HG03558 (cell line): ENCODE results near the gene C3AR1.
A peak's percentile ranks its signal among the peaks of the same experiment; 100 is the strongest.
"Not testable (repeated sequence)": the region's sequence is repeated elsewhere in the genome, so short reads cannot be mapped to it uniquely, and the experiment has no call there.

ENCODE experiments used
- ATAC-seq: cut with Tn5 transposase; IDR thresholded peaks from one replicate; pipeline ENCODE4 v1.9.1; 2021; ENCODE audit warnings: moderate number of reproducible peaks; ENCODE audit not compliant: unreplicated experiment; ENCODE audit errors: extremely low read depth

Gene C3AR1

DNA sequence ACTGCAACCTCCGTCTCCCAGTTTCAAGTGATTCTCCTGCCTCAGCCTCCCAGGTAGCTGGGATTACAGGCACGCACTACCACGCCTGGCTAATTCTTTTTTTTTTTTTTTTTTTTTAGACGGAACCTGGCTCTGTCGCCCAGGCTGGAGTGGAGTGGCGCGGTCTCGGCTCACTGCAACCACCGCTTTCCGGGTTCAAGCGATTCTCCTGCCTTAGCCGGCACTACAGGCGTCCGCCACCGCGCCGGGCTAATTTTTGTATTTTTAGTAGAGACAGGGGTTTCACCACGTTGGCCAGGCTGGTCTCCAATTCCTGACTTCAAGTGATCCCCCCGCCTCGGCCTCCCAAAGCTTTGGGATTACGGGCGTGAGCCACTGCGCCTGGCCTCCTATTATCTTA is 35.1 kb downstream of the C3AR1 start:
- ATAC-seq = not testable (repeated sequence)

DNA sequence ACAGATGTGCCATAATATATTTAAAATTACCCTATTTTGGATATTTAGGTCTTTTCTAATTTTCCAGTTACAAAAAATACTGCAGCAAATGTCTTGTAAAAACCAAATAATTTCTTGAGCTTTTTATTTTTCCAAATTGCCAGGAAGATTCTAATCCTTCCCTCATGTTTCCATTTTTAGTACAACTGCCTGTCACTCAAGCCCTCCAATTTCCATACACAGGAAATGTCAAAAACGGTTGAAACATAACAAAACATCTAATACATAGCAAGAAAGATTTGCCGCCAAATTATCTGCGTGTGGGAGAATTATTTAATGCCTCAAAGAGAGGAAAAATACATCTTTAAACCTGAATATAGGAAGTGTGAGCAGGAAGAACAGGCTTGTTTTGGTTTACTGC is 36.0 kb downstream of the C3AR1 start:
- ATAC-seq = no peak

DNA sequence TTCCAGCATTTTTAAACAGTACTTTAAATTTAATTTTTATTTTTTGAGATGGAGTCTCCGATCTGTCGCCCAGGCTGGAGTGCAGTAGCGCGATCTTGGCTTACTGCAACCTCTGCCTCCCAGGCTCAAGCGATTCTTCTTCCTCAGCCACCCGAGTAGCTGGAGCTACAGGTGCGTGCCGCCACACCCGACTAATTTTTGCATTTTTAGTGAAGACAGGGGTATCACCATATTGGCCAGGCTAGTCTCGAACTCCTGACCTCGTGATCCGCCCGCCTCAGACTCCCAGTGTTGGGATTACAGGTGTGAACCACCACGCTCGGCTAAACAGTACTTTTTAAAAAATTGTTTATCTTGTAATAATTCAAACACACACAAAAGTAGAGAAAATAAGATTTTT is 37.9 kb downstream of the C3AR1 start:
- ATAC-seq = no peak

DNA sequence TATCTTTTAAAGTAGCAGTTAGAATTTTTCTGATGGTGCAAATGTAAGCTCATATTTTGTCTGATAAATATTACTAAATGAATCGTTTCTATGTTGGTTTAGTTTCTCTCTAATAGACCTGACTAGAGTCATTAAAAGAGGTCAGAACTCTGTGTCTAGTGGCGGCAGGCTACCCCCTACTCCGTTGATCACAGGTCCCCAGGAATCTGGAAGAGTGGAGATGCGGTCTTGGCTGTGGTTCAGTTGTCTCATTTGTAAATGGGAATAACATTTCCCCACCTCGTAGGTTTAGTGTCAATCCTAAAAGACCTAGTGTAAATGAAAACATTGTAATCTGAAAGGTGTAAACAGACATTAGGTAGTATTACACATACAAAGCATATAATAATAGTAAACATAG is 38.3 kb downstream of the C3AR1 start:
- no peak for ATAC-seq

DNA sequence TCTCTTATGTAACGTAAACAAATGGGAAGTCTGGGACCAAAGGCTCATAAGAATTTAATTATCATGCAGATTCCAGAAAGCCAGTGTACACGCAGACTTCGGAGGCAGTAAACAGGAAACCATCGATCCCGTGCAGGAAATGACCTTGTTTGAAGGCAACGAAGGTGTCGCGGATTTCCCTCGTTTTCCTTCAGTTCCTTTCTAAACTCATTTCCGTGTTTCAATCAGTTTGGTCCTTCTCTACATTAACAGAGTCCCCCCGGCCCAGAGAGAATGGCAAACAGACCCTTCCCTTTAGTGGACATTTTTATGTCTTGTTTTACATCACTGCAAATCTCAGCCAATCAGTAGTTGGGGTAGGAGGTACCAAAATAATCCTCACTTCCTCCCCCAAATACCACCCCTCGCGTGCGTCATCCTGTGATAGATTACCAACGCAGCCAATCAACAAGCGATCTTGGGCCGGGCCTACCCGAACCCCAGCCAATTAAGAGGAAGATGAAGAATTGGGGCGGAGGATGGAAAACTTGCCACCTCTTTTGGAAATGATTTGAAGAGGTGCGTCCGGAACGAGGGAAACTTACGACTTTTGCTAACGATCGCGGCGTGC is 39.8 kb downstream of the C3AR1 start:
- peak; percentile 90 for ATAC-seq

DNA sequence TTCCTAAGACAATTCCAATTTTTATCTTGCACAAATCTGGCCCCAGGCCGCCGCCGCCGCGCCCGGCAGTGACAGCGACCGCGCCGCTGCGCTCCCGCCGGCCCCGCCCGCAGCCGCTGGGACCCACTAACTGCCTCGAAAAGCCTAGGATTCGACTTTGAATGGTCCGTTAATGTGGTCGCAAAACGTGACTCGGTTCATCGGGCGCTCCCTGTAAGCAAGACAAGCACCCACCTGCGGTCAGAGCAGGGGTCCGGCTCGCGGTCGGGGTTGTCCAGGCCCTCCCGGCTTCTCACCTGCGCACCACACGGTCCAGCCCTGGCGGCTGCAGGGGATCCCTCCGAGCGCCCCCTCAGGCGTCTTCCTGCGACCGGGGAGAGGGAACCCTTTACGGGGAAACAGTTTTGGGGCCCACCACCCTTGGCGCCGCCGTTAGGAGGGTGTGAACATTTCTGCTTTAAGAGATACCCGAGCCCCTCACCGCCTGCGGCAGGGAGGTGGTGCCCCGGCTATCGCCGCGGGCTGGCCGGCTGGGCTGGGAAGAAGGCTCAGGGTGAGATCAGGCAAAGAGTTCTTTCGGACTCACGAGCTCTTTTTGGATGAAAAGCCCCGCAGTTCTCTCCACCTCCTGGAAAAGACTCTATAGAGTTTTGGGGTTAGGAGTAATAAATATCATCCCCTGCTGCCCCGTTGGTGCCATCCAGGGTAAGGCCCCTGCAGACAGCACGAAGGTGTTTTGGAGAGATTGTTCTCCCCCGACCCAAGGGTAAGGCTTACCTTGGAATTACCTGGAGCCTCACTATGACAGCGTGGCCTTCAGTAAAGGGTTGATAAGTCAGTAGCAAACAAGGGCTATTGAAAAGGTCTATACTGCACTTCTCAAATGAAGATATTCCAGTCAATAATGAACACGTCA is 47.2 kb downstream of the C3AR1 start:
- no peak for ATAC-seq

DNA sequence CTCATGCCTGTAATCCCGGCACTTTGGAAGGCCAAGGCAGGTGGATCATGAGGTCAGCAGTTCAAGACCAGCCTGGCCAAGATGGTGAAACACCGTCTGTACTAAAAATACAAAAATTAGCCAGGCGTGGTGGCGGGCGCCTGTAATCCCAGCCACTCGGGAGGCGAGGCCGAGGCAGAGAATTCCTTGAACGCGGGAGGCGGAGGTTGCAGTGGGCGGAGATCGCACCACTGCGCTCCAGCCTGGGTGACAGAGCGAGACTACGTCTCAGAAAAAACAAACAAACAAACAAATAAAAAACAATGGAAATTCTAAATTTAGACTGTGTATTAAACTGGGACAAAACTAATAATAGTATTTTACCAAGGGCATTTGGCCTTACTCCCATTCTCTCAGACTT is 47.9 kb downstream of the C3AR1 start:
- ATAC-seq = not testable (repeated sequence)

DNA sequence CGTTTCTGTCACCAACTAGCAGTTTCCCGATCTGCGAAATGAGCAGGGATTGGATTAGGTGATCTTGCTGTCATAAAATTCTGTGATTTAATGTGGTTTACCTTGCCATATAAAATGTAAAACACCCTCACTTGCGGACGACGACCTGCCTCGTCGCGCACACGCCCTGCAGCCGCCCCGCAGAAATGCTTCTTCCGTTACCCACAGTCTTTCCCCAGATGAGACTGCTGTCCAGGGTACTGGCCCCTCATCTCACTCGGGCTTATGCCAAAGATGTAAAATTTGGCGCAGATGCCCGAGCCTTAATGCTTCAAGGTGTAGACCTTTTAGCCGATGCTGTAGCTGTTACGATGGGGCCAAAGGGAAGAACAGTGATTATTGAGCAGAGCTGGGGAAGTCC is 51.3 kb downstream of the C3AR1 start:
- ATAC-seq = no peak

DNA sequence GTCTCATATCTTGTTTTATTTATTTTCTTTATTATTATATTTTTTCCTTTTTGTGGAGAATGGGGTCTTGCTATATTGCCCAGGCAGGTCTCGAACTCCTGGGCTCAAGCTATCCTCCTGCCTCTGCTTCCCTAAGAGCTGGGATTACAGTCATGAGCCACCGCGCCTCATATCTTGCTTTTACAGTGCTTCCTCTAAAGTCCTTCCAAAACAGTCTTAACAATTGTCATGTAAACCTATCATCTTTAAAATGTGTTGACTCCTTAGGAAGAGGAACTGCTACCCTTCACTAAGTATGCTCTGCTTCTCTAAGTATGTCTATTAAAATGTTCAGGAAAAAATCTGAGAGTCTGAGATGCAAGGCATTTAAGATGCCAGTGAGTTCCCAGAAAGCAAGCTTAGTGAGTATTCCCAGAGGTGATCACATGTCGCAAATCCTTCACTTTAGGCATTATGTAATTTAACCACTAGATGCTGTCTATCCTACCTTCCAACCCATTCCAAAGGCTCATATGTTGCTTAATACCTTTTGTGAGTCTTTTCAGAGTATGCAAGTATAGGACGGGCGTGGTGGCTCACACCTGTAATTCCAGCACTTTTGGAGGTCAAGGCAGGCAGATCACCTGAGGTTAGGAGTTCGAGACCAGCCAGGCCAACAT is 53.4 kb downstream of the C3AR1 start:
- no peak for ATAC-seq

DNA sequence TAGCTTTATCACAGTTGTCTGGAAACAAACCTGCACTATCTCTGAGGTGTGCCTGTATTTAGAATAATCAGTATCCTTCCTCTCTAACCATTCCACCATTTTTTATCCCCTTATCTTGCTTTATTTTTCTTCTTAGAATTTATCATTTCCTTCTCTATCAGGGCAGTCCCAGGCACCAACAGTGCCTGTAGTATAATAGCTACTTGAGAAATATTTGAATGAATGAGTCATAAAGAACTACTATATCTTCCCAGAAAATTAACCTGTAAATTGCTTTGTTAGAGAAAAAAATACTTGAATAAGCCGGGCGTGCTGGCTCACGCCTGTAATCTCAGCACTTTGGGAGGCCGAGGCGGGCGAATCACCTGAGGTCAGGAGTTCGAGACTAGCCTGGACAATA is 54.8 kb downstream of the C3AR1 start:
- ATAC-seq = no peak
